ENCODE data around the gene ODC1. TPM values are rescaled to one million over a fixed set of nuclear protein-coding genes. Genes with fewer than 3 reads are reported as not detected.

ODC1 gene
- total and polyA plus RNA-seq, 2 of the 4 experiments (the other 2 are of a cell fraction), result 117 to 204 TPM

DNA sequence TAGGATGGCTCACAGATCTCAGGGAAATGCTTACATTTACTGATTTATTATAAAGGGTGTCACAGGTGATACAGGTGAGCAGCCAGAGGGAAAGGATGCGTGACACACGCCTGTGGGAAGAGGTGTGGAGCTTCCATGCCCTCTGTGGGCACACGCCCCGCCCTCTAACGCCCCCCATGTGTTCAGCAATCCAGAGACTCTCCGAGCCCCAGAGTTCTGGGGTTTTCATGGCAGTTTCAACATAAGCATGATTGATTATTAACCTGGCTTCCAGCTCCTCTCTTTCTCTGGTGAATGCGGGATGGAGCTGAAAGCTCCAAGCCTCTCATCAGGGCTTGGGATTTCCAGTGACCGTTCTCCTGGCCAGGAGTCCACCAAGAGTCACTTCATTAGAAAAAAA lies 34.3 kb upstream of the ODC1 start:
- H2AK9ac ChIP-seq (replicated peaks; ENCODE audit: low read depth, low read length, poor library complexity), result no peak overlapping the region
- H3K56ac ChIP-seq (ENCODE audit: extremely low read depth, insufficient read depth, low read length), result no peak overlapping the region
- no peak for ATAC-seq (ENCODE audit: low read depth)
- H2BK5ac ChIP-seq (ENCODE audit: low read depth, low read length, poor library complexity, severe bottlenecking), result no peak overlapping the region
- no peaks in the 10 kb centered on the region for H3K79me1 ChIP-seq (ENCODE audit: low read depth in 1 of 2, low read length in 2 of 2)
- H3K18ac ChIP-seq (ENCODE audit: low read depth, low read length), result no peak overlapping the region
- no peak overlapping the region for H3K4ac ChIP-seq (ENCODE audit: low read depth, low read length)
- no peak overlapping the region for H3K9ac ChIP-seq (ENCODE audit: low read depth, low read length)
- no TSS peak for BruUV-seq (replicated peaks)
- no peak overlapping the region for H2AFZ ChIP-seq (replicated peaks; ENCODE audit: low read length, poor library complexity)
- no peak overlapping the region for H4K8ac ChIP-seq (ENCODE audit: low read depth in 2 of 2, low read length in 2 of 2)
- no peak overlapping the region for H4K91ac ChIP-seq (ENCODE audit: insufficient read depth, low read depth, low read length)
- WGBS, 2 experiments (ENCODE audit: extremely low coverage in 2 of 2, insufficient read length in 1 of 2), result 100% methylated on average over 1 of the region's 8 CpGs; no CpG with 5 or more reads in 1 of the 2 experiments
- in situ Hi-C loops (cut with MboI; ENCODE audit: low sequenced_read_pairs) (no loop called here), dilution Hi-C loops (cut with HindIII; ENCODE audit: low sequenced_read_pairs, unreplicated experiment) (no loop called here), intact Hi-C loops (cut with micrococcal nuclease) (no loop called here)
- H3K23ac ChIP-seq (ENCODE audit: low read depth, low read length), result no peak overlapping the region
- no peak overlapping the region for H2BK120ac ChIP-seq (ENCODE audit: low read depth, low read length)
- no peak overlapping the region for H4K5ac ChIP-seq (ENCODE audit: low read depth, low read length)
- no peaks in the 10 kb centered on the region for H3K9me1 ChIP-seq (ENCODE audit: insufficient read depth, low read length)
- H3K4me3 ChIP-seq (ENCODE audit: insufficient read depth, low read depth, low read length), result no peak overlapping the region
- H3K4me1 ChIP-seq (ENCODE audit: control insufficient read depth, insufficient read depth, low read length), result no peaks in the 10 kb centered on the region
- no peak for TF ChIP-seq MAZ (IDR thresholded peaks at IDR 0.05; ENCODE audit: borderline replicate concordance, low read depth, low read length)
- TF ChIP-seq POLR2A (IDR thresholded peaks at IDR 0.05; ENCODE audit: low read depth, low read length), result no peak
- TF ChIP-seq, protein P1, sequence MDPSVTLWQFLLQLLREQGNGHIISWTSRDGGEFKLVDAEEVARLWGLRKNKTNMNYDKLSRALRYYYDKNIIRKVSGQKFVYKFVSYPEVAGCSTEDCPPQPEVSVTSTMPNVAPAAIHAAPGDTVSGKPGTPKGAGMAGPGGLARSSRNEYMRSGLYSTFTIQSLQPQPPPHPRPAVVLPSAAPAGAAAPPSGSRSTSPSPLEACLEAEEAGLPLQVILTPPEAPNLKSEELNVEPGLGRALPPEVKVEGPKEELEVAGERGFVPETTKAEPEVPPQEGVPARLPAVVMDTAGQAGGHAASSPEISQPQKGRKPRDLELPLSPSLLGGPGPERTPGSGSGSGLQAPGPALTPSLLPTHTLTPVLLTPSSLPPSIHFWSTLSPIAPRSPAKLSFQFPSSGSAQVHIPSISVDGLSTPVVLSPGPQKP (IDR thresholded peaks at IDR 0.05; ENCODE audit: borderline replicate concordance, low read depth, low read length), result no peak
- TF ChIP-seq FOS (IDR thresholded peaks at IDR 0.05; ENCODE audit: low read depth, low read length), result no peak
- no peak for TF ChIP-seq CEBPB (IDR thresholded peaks at IDR 0.05; ENCODE audit: low read depth, low read length)
- no peak for TF ChIP-seq MXI1 (IDR thresholded peaks at IDR 0.05; ENCODE audit: borderline replicate concordance, low read depth, low read length)
- TF ChIP-seq CHD1 (IDR thresholded peaks at IDR 0.05; ENCODE audit: low read depth, low read length), result no peak
- no peak for TF ChIP-seq RCOR1 (IDR thresholded peaks at IDR 0.05; ENCODE audit: insufficient replicate concordance, low read length)
- TF ChIP-seq RFX5 (IDR thresholded peaks at IDR 0.05; ENCODE audit: low read depth, low read length), result no peak
- no peak for TF ChIP-seq RAD21 (IDR thresholded peaks at IDR 0.05; ENCODE audit: low read length)
- TF ChIP-seq MAFK (IDR thresholded peaks at IDR 0.05; ENCODE audit: low read depth, low read length), result no peak
- no peak for TF ChIP-seq SMC3 (IDR thresholded peaks at IDR 0.05; ENCODE audit: low read depth, low read length)
- no peaks in the 10 kb centered on the region for H4K20me1 ChIP-seq (ENCODE audit: insufficient read depth, low read length)
- CTCF ChIA-PET, result interaction anchor here (0.6 kb wide), 1 partner anchor 152 kb away, joined by 7 read pairs; no protein-coding TSS in a partner anchor
- peaks cover 57% of the 10 kb centered on the region for H3K27me3 ChIP-seq (ENCODE audit: control insufficient read depth, insufficient read depth, low read length)
- no peaks in the 10 kb centered on the region for H3K36me3 ChIP-seq (ENCODE audit: control insufficient read depth, insufficient read depth, low read length)
- no peak overlapping the region for H3K27ac ChIP-seq (ENCODE audit: insufficient read depth, low read length)
- no peaks in the 10 kb centered on the region for H3K9me3 ChIP-seq (ENCODE audit: control insufficient read depth, insufficient read depth, low read length)
- H2BK15ac ChIP-seq (ENCODE audit: low read depth, low read length), result no peak overlapping the region
- H2BK20ac ChIP-seq (ENCODE audit: low read depth, low read length), result no peak overlapping the region
- H3K4me2 ChIP-seq (ENCODE audit: low read depth, low read length), result no peak overlapping the region
- POLR2A ChIA-PET (ENCODE audit: unreplicated experiment), result no interaction called here
- H3K14ac ChIP-seq (replicated peaks; ENCODE audit: low read depth, low read length), result no peak overlapping the region
- no peak overlapping the region for H2AK5ac ChIP-seq (ENCODE audit: low read depth, low read length)
- no peak for DNase-seq

Measured in IMR-90 (cell line).